Adrenal gland (tissue), 5 donors: Measurements from ENCODE around the gene AZU1.

Experiments used
- POLR2A ChIP-seq, 2 donors: fragments of 450-650 bp; IDR thresholded peaks; one replicate each; pipeline ENCODE4 v1.6.1; 2017; ENCODE audit warnings: antibody characterized with exemption in 2 of 2, mild to moderate bottlenecking in 2 of 2, moderate library complexity in 1 of 2
- TF ChIP-seq, protein P1 (sequence below), 6 experiments: fragments of 450-650 bp in 4 of 6; fragments of 200-600 bp in 2 of 6; sonication (generic) in 1 of 6; IDR thresholded peaks; 1 replicate in 5 of 6; 2 replicates in 1 of 6; pipeline versions ENCODE4 v1.5.1 to v1.8.0; 2016 to 2021; ENCODE audit warnings: antibody characterized with exemption in 6 of 6, mild to moderate bottlenecking in 2 of 6, moderate library complexity in 1 of 6
- donor health status: DM: no; HTN: no; CAD: no.

DNA sequence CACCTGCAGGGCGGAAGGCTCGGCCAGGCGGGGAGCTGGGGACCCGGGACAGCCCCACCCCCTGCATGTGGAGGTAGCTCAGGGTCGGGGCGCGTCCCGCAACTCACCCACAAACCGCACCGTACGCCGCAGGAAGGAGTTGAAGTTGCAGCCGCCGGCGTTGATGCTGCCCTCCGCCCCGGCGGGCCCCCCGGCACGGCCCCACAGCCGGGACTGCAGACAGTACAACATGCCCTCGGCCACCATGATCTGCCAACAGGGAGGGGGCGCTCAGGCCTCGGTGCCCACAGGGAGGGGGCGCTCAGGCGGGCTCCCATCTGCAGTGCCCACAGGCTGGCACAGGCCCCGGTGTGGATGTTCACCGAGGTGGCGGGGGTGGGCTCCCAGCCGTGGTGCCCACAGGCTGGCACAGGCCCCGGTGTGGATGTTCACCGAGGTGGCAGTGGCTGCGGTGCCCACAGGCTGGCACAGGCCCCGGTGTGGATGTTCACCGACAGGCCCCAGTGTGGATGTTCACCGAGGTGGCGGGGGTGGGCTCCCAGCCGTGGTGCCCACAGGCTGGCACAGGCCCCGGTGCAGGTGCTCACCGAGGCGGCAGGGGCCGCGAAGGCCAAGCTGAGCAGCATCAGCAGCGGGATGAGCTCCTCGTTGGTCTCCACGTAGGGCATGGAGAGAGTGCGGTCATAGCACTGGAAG is 12.4 kb upstream of the AZU1 start:
- TF ChIP-seq, protein P1, sequence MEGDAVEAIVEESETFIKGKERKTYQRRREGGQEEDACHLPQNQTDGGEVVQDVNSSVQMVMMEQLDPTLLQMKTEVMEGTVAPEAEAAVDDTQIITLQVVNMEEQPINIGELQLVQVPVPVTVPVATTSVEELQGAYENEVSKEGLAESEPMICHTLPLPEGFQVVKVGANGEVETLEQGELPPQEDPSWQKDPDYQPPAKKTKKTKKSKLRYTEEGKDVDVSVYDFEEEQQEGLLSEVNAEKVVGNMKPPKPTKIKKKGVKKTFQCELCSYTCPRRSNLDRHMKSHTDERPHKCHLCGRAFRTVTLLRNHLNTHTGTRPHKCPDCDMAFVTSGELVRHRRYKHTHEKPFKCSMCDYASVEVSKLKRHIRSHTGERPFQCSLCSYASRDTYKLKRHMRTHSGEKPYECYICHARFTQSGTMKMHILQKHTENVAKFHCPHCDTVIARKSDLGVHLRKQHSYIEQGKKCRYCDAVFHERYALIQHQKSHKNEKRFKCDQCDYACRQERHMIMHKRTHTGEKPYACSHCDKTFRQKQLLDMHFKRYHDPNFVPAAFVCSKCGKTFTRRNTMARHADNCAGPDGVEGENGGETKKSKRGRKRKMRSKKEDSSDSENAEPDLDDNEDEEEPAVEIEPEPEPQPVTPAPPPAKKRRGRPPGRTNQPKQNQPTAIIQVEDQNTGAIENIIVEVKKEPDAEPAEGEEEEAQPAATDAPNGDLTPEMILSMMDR (IDR thresholded peaks at IDR 0.05), result no peak
- TF ChIP-seq POLR2A (IDR thresholded peaks at IDR 0.05), result no peak
